GM12878 (cell line): ENCODE data around the gene ABCC3. TPM values are rescaled to one million over a fixed set of nuclear protein-coding genes. Genes with fewer than 3 reads are reported as not detected.

ENCODE experiments used
- ATAC-seq: fragments of 200-7000 bp; cut with Tn5 transposase; 3 replicates; pipeline ENCODE4 v1.9.1; 2020; ENCODE audit warnings: mild to moderate bottlenecking, moderate library complexity
- BruUV-seq: library from RNA; stranded (reverse); fragments of 400-500 nt; replicated peaks from 2 replicates; lab custom pipeline; 2021; lab: Mats Ljungman, UMichigan
- CTCF ChIA-PET: fragments of 300-600 bp; sonication (Branson Sonifier 250); formaldehyde crosslinking; extraction: SDS; loops from one replicate; lab custom pipeline; 2021; ENCODE audit warnings: inconsistent platforms; lab: Yijun Ruan, JAX
- POLR2A ChIA-PET: fragments of 350-600 bp; formaldehyde crosslinking; extraction: SDS; loops from one replicate; lab custom pipeline; 2021; ENCODE audit warnings: inconsistent platforms; lab: Charles Lee
- RAD21 ChIA-PET: fragments of 300-600 bp; sonication (Branson Sonifier 250); formaldehyde crosslinking; loops from one replicate; lab custom pipeline; 2023; ENCODE audit warnings: antibody characterized with exemption; ENCODE audit not compliant: unreplicated experiment; lab: Charles Lee
- SMC1A ChIA-PET: fragments of 300-600 bp; sonication (Branson Sonifier 250); formaldehyde crosslinking; loops from one replicate; lab custom pipeline; 2023; ENCODE audit not compliant: unreplicated experiment, uncharacterized antibody; lab: Charles Lee
- DNase-seq: peaks from one replicate; pipeline ENCODE4 v3.0.0-alpha.2; 2011; ENCODE audit warnings: low read depth, low spot score
- FAIRE-seq: peaks from 3 replicates; lab custom pipeline; 2011; peaks lifted over from hg19 to GRCh38; lab: Jason Lieb, UNC
- H2AFZ ChIP-seq: 2 replicates; pipeline ENCODE4 v1.6.0; 2011; ENCODE audit warnings: low read depth, low read length, control low read depth; ENCODE audit not compliant: control insufficient read depth
- H3K27ac ChIP-seq: 2 replicates; pipeline ENCODE4 v1.5.1; 2011; ENCODE audit warnings: control low read depth; ENCODE audit not compliant: control insufficient read depth, insufficient read depth
- H3K27me3 ChIP-seq, 2 experiments: replicated peaks in 1 of 2; 2 replicates each; pipeline versions ENCODE4 v1.6.0 to v1.6.1; 2011; ENCODE audit warnings: low read length in 1 of 2; ENCODE audit not compliant: control insufficient read depth in 2 of 2, insufficient read depth in 2 of 2
- H3K36me3 ChIP-seq, 2 experiments: 2 replicates each; pipeline ENCODE4 v1.5.1; 2011; ENCODE audit warnings: low read length in 1 of 2; ENCODE audit not compliant: control insufficient read depth in 2 of 2, insufficient read depth in 2 of 2
- H3K4me1 ChIP-seq: 2 replicates; pipeline ENCODE4 v1.6.1; 2011; ENCODE audit warnings: mild to moderate bottlenecking, low read length, moderate library complexity, mixed read lengths; ENCODE audit not compliant: control insufficient read depth, insufficient read depth
- H3K4me2 ChIP-seq: 2 replicates; pipeline ENCODE4 v1.6.0; 2011; ENCODE audit warnings: control low read depth; ENCODE audit not compliant: control insufficient read depth, insufficient read depth
- H3K4me3 ChIP-seq: fragments of 200-600 bp; sonication (generic); 2 replicates; pipeline ENCODE4 v1.5.1; 2016
- H3K79me2 ChIP-seq: 2 replicates; pipeline ENCODE4 v1.6.0; 2011; ENCODE audit warnings: low read length; ENCODE audit not compliant: control insufficient read depth, insufficient read depth
- H3K9ac ChIP-seq: 2 replicates; pipeline ENCODE4 v1.8.0; 2011; ENCODE audit warnings: low read length, control low read depth, mixed read lengths; ENCODE audit not compliant: control insufficient read depth, insufficient read depth
- H3K9me3 ChIP-seq: replicated peaks from 3 replicates; pipeline ENCODE4 v1.5.1; 2011; ENCODE audit warnings: mild to moderate bottlenecking, low read length; ENCODE audit not compliant: control insufficient read depth, insufficient read depth
- H4K20me1 ChIP-seq: 2 replicates; pipeline ENCODE4 v1.6.0; 2011; ENCODE audit not compliant: control insufficient read depth, insufficient read depth
- CREM ChIP-seq: IDR thresholded peaks from 2 replicates; pipeline ENCODE4 v1.6.1; 2014; ENCODE audit warnings: antibody characterized with exemption, low read depth
- DPF2 ChIP-seq: fragments of 450-650 bp; IDR thresholded peaks from 2 replicates; pipeline ENCODE4 v1.6.1; 2017; ENCODE audit warnings: mild to moderate bottlenecking
- ESRRA ChIP-seq: IDR thresholded peaks from 2 replicates; pipeline ENCODE4 v1.6.1; 2012; ENCODE audit warnings: mild to moderate bottlenecking, low read length, improper control_type of control experiment
- GATAD2B ChIP-seq: fragments of 450-650 bp; conservative IDR thresholded peaks from 2 replicates; pipeline ENCODE4 v1.6.1; 2017; ENCODE audit warnings: low read depth, mild to moderate bottlenecking, moderate library complexity
- IRF3 ChIP-seq: fragments of 450-650 bp; IDR thresholded peaks from 2 replicates; pipeline ENCODE4 v1.6.1; 2014; ENCODE audit warnings: mild to moderate bottlenecking
- RAD51 ChIP-seq: fragments of 450-650 bp; IDR thresholded peaks from 2 replicates; pipeline ENCODE4 v1.6.1; 2016; ENCODE audit warnings: moderate library complexity, mild to moderate bottlenecking, inconsistent platforms
- SIX5 ChIP-seq: IDR thresholded peaks from 2 replicates; pipeline ENCODE4 v1.6.1; 2011; ENCODE audit warnings: mild to moderate bottlenecking, low read depth, low read length, moderate library complexity; ENCODE audit not compliant: severe bottlenecking
- SP1 ChIP-seq: IDR thresholded peaks from one replicate; pipeline ENCODE4 v1.6.1; 2011; ENCODE audit warnings: low read depth, low read length
- WGBS: methylation state at CpG from one replicate; pipeline ENCODE4 v1.1.6; 2016; ENCODE audit warnings: low lambda C conversion rate; ENCODE audit not compliant: insufficient replicate concordance, insufficient coverage; ENCODE audit errors: missing lambda C conversion rate; 5-methylcytosine and 5-hydroxymethylcytosine counted together
- in situ Hi-C: fragments of 300-500 bp; cut with MboI; formaldehyde crosslinking; loops from 9 replicates; pipeline ENCODE4 v1.14.3; 2018; ENCODE audit warnings: mixed read lengths
- intact Hi-C: fragments of 100-400 bp; cut with micrococcal nuclease; formaldehyde crosslinking; loops from one replicate; pipeline ENCODE4 v1.14.2; 2022; ENCODE audit not compliant: unreplicated experiment
- polyA plus RNA-seq, 11 experiments: library from polyadenylated mRNA; depleted of rRNA in 4 of 11; unstranded in 6 of 11; stranded (reverse) in 5 of 11; fragments of >200 nt; fragmentation: Nextera tagmentation in 4 of 11; fragmentation: Illumina TruSeq in 1 of 11; extraction: Ambion mirVana in 4 of 11; extraction: Trizol in 1 of 11; gene quantifications; 1 replicate in 1 of 11; 2 replicates in 10 of 11; pipeline versions ENCODE4 v1.2.1 to v1.2.3, GENCODE V29; 2011 to 2016; ENCODE audit warnings: inconsistent platforms in 2 of 11, missing spikeins in 2 of 11, low read depth in 1 of 11
- total RNA-seq, 4 experiments: library from RNA; depleted of rRNA in 3 of 4; stranded (reverse); fragments of >200 nt in 3 of 4; fragmentation: Illumina TruSeq in 1 of 4; extraction: Trizol in 1 of 4; gene quantifications; 2 replicates each; pipeline versions ENCODE4 v1.2.1 to v1.2.3, GENCODE V29; 2013 to 2021

ABCC3 gene
- total and polyA plus RNA-seq, 10 of the 15 experiments (the other 5 are each of a cell fraction or from before 2014, with no cell fraction given) = 0.21 to 2.3 (median 0.71) TPM; not detected in 6

GRCh38 chr17:50614471-50615051, 20.1 kb upstream of the ABCC3 start:
- Histone ChIP-seq H3K4me1 (no peaks in the 10 kb centered on the region), H4K20me1 (no peaks in the 10 kb centered on the region), H2AFZ (no peak overlapping the region), H3K4me3 (no peak overlapping the region), H3K27me3 (peaks cover 0 to 2% of the 10 kb centered on the region in 2 experiments; a peak in 2 of 4 replicates), H3K36me3 (no peaks in the 10 kb centered on the region), H3K27ac (no peak overlapping the region), H3K79me2 (no peaks in the 10 kb centered on the region), H3K9me3 (no peaks in the 10 kb centered on the region), H3K4me2 (no peak overlapping the region), H3K9ac (no peak overlapping the region)
- in situ Hi-C loops = no loop called here
- ChIA-PET RAD21 (no interaction called here), SMC1A (no interaction called here), POLR2A (no interaction called here), CTCF (no interaction called here)
- no peak for ATAC-seq
- no TSS peak for BruUV-seq
- no peak for DNase-seq
- no peak for FAIRE-seq
- no peak for TF ChIP-seq SIX5
- TF ChIP-seq ESRRA = no peak
- TF ChIP-seq DPF2 = no peak
- no peak for TF ChIP-seq IRF3
- no peak for TF ChIP-seq RAD51
- TF ChIP-seq CREM = no peak
- no peak for TF ChIP-seq SP1
- no peak for TF ChIP-seq GATAD2B
- 48% methylated on average over 11 of the region's 11 CpGs for WGBS
- intact Hi-C loops = no loop called here
